Endothelial cell of umbilical vein (primary cell): ENCODE results near the gene ACSS2. TPM values are rescaled to one million over a fixed set of nuclear protein-coding genes. Genes with fewer than 3 reads are reported as not detected.

Source experiments
- BruUV-seq: library from RNA; stranded (reverse); fragments of 400-500 nt; replicated peaks from 2 replicates; lab custom pipeline; 2021; lab: Mats Ljungman, UMichigan
- CTCF ChIA-PET: fragments of 300-600, 350-600 bp; sonication (Branson Sonifier 250); formaldehyde crosslinking; loops from one replicate; lab custom pipeline; 2021; ENCODE audit warnings: antibody characterized with exemption, inconsistent platforms; lab: Charles Lee
- POLR2A ChIA-PET: fragments of 300-600, 350-600 bp; sonication (Branson Sonifier 250); formaldehyde crosslinking; loops from one replicate; lab custom pipeline; 2021; ENCODE audit warnings: antibody characterized with exemption, inconsistent platforms; lab: Charles Lee
- DNase-seq: peaks from one replicate; pipeline ENCODE4 v3.0.0-alpha.2; 2011; ENCODE audit warnings: low read depth, low spot score
- FAIRE-seq: peaks from 2 replicates; lab custom pipeline; 2011; peaks lifted over from hg19 to GRCh38; lab: Jason Lieb, UNC
- H2AFZ ChIP-seq: 2 replicates; pipeline ENCODE4 v1.6.0; 2012; ENCODE audit warnings: low read depth, low read length, control low read depth, inconsistent platforms
- H3K27ac ChIP-seq: 2 replicates; pipeline ENCODE4 v1.5.1; 2011; ENCODE audit warnings: low read depth, mild to moderate bottlenecking, control low read depth, low read length, moderate library complexity; ENCODE audit not compliant: insufficient read depth
- H3K27me3 ChIP-seq, 2 experiments: 2 replicates each; pipeline versions ENCODE4 v1.6.0 to v1.6.1; 2011; ENCODE audit warnings: low read length in 2 of 2, mixed read lengths in 1 of 2; ENCODE audit not compliant: control insufficient read depth in 2 of 2, insufficient read depth in 2 of 2
- H3K36me3 ChIP-seq, 2 experiments: 2 replicates in 1 of 2; 3 replicates in 1 of 2; pipeline ENCODE4 v1.5.1; 2011; ENCODE audit warnings: low read length in 2 of 2, mild to moderate bottlenecking in 1 of 2, moderate library complexity in 1 of 2; ENCODE audit not compliant: control insufficient read depth in 2 of 2, insufficient read depth in 2 of 2; ENCODE audit errors: extremely low read depth in 1 of 2
- H3K4me1 ChIP-seq: 3 replicates; pipeline ENCODE4 v1.5.1; 2011; ENCODE audit warnings: mild to moderate bottlenecking, low read length; ENCODE audit not compliant: control insufficient read depth, insufficient read depth; ENCODE audit errors: extremely low read depth
- H3K4me2 ChIP-seq: 2 replicates; pipeline ENCODE4 v1.6.1; 2011; ENCODE audit warnings: low read length, control low read depth, mixed read lengths; ENCODE audit not compliant: insufficient read depth
- H3K4me3 ChIP-seq, 3 experiments: fragments of 200-600 bp in 1 of 3; sonication (generic), shearing (Covaris generic) in 1 of 3; replicated peaks in 1 of 3; 2 replicates each; pipeline ENCODE4 v1.5.1; 2011 to 2016; ENCODE audit warnings: control low read depth in 3 of 3, low read length in 3 of 3, mild to moderate bottlenecking in 2 of 3, inconsistent platforms in 1 of 3, low read depth in 1 of 3, moderate library complexity in 1 of 3; ENCODE audit not compliant: insufficient read depth in 1 of 3
- H3K79me2 ChIP-seq: 2 replicates; pipeline ENCODE4 v1.6.0; 2012; ENCODE audit warnings: low read length, inconsistent platforms; ENCODE audit not compliant: control insufficient read depth, insufficient read depth
- H3K9ac ChIP-seq: replicated peaks from 2 replicates; pipeline ENCODE3; 2011; ENCODE audit warnings: low read length, control low read depth; ENCODE audit not compliant: insufficient read depth; ENCODE audit errors: extremely low read depth
- H3K9me1 ChIP-seq: replicated peaks from 3 replicates; pipeline ENCODE4 v1.6.0; 2011; ENCODE audit warnings: mild to moderate bottlenecking, low read length; ENCODE audit not compliant: control insufficient read depth, insufficient read depth; ENCODE audit errors: extremely low read depth
- H3K9me3 ChIP-seq: replicated peaks from 2 replicates; pipeline ENCODE4 v1.5.1; 2012; ENCODE audit warnings: low read length, inconsistent platforms; ENCODE audit not compliant: control insufficient read depth, insufficient read depth
- H4K20me1 ChIP-seq: replicated peaks from 2 replicates; pipeline ENCODE3; 2011; ENCODE audit warnings: mild to moderate bottlenecking, low read length; ENCODE audit not compliant: control insufficient read depth, insufficient read depth; ENCODE audit errors: extremely low read depth
- CTCF ChIP-seq, 2 donors: IDR thresholded peaks; 1 replicate in 1 of 2; 2 replicates in 1 of 2; pipeline ENCODE4 v1.5.1; 2011; ENCODE audit warnings: low read length in 2 of 2, mild to moderate bottlenecking in 2 of 2, moderate library complexity in 2 of 2, control low read depth in 1 of 2, inconsistent platforms in 1 of 2, low read depth in 1 of 2; ENCODE audit not compliant: insufficient read depth in 1 of 2; ENCODE audit errors: extremely low read depth in 1 of 2
- EZH2 ChIP-seq: IDR thresholded peaks from 2 replicates; pipeline ENCODE4 v1.6.1; 2012; ENCODE audit warnings: borderline replicate concordance, low read depth, mild to moderate bottlenecking, moderate library complexity, low read length, inconsistent platforms; ENCODE audit not compliant: severe bottlenecking
- FOS ChIP-seq: IDR thresholded peaks from 2 replicates; pipeline ENCODE4 v1.6.1; 2011; ENCODE audit warnings: mild to moderate bottlenecking, low read length, moderate library complexity, borderline replicate concordance; ENCODE audit not compliant: insufficient read depth
- GATA2 ChIP-seq: IDR thresholded peaks from 2 replicates; pipeline ENCODE4 v1.7.0; 2011; ENCODE audit warnings: low read depth, mild to moderate bottlenecking, moderate library complexity, mixed read lengths, low read length; ENCODE audit not compliant: insufficient read length, insufficient read depth
- JUN ChIP-seq: IDR thresholded peaks from 2 replicates; pipeline ENCODE4 v1.6.1; 2011; ENCODE audit warnings: borderline replicate concordance, low read depth; ENCODE audit not compliant: insufficient read length, insufficient read depth
- MAX ChIP-seq: IDR thresholded peaks from 2 replicates; pipeline ENCODE4 v1.6.1; 2011; ENCODE audit not compliant: insufficient read depth, insufficient read length
- MYC ChIP-seq: IDR thresholded peaks from one replicate; pipeline ENCODE4 v1.6.1; 2011; ENCODE audit warnings: mild to moderate bottlenecking, low read depth, low read length
- POLR2A ChIP-seq: IDR thresholded peaks from 2 replicates; pipeline ENCODE4 v1.6.1; 2012; ENCODE audit warnings: low read depth, mild to moderate bottlenecking, control low read depth, low read length
- POLR2AphosphoS5 ChIP-seq: IDR thresholded peaks from 2 replicates; pipeline ENCODE4 v1.6.1; 2012; ENCODE audit warnings: low read depth, mild to moderate bottlenecking, control low read depth, low read length, moderate library complexity; ENCODE audit not compliant: insufficient read depth
- dilution Hi-C: fragments of 300-500 bp; cut with MboI; formaldehyde crosslinking; loops from one replicate; pipeline ENCODE4 v1.15.0; 2019; ENCODE audit warnings: low sequenced_read_pairs; ENCODE audit not compliant: extremely low pct_ligation_motif_present
- intact Hi-C: fragments of 100-400 bp; cut with micrococcal nuclease; formaldehyde crosslinking; loops from one replicate; pipeline ENCODE4 v1.10.0; 2022
- polyA plus RNA-seq, 4 experiments: library from polyadenylated mRNA; depleted of rRNA in 3 of 4; stranded (reverse) in 3 of 4; unstranded in 1 of 4; fragments of >200 nt; gene quantifications; 2 replicates each; pipeline versions ENCODE4 v1.2.1 to v1.2.3, GENCODE V29; 2011 to 2012; ENCODE audit warnings: missing spikeins in 1 of 4
- total RNA-seq: library from RNA; stranded (reverse); gene quantifications from 2 replicates; pipeline ENCODE4 v1.2.3, GENCODE V29; 2021

The ACSS2 gene
- total and polyA plus RNA-seq, 2 donors (not counting 3 experiments of a cell fraction or from before 2014, with no cell fraction given) = 40.7 to 42.3 TPM

- ChIA-PET POLR2A (no interaction called here), CTCF (interaction anchor here (0.6 kb wide), 1 partner anchor 42 kb away, joined by 3 read pairs; no protein-coding TSS in a partner anchor)
- H3K9me3 ChIP-seq = no peaks in the 10 kb centered on the region
- no TSS peak for BruUV-seq
- no peaks in the 10 kb centered on the region for H3K4me1 ChIP-seq
- H3K27me3 ChIP-seq = no peaks in the 10 kb centered on the region
- H2AFZ ChIP-seq = no peak overlapping the region
- no peak overlapping the region for H3K4me3 ChIP-seq
- no peaks in the 10 kb centered on the region for H3K9me1 ChIP-seq
- no peaks in the 10 kb centered on the region for H3K36me3 ChIP-seq
- dilution Hi-C loops (no loop called here), intact Hi-C loops (no loop called here)
- no peak for FAIRE-seq
- H3K79me2 ChIP-seq = no peaks in the 10 kb centered on the region
- no peak overlapping the region for H3K9ac ChIP-seq
- no peaks in the 10 kb centered on the region for H4K20me1 ChIP-seq
- no peak overlapping the region for H3K27ac ChIP-seq
- H3K4me2 ChIP-seq = no peak overlapping the region
- DNase-seq = no peak
- TF ChIP-seq GATA2 (no peak), CTCF (IDR thresholded peaks at IDR 0.05; ENCODE audit: extremely low read depth in 1 of 2, insufficient read depth in 1 of 2, low read depth in 1 of 2, low read length in 2 of 2) (no peak), FOS (no peak), MYC (no peak), MAX (no peak), JUN (no peak), POLR2AphosphoS5 (no peak), EZH2 (no peak), POLR2A (no peak)
These were observed 14.9 kb upstream of the ACSS2 start for GRCh38 chr20:34861386-34862084.
